GM23338 (cell line): ENCODE results near the gene PPP2CA.

Experiments used
- CREB1 ChIP-seq: fragments of 250-450 bp; sonication (Bioruptor Pico); IDR thresholded peaks from 2 replicates; pipeline ENCODE4 v1.5.0; 2020; ENCODE audit warnings: low read depth, mild to moderate bottlenecking, moderate library complexity
- EZH2 ChIP-seq: fragments of 200-600 bp; sonication (generic); IDR thresholded peaks from one replicate; pipeline ENCODE4 v1.8.0; 2017; ENCODE audit warnings: antibody characterized with exemption, mild to moderate bottlenecking, low read depth; ENCODE audit not compliant: unreplicated experiment
- EZH2phosphoT487 ChIP-seq: fragments of 200-600 bp; sonication (generic); IDR thresholded peaks from one replicate; pipeline ENCODE4 v1.8.1; 2018; ENCODE audit warnings: antibody characterized with exemption; ENCODE audit not compliant: unreplicated experiment
- JUNB ChIP-seq: IDR thresholded peaks from one replicate; pipeline ENCODE4 v1.6.1; 2016; ENCODE audit warnings: antibody characterized with exemption; ENCODE audit not compliant: unreplicated experiment
- POLR2AphosphoS5 ChIP-seq: IDR thresholded peaks from 2 replicates; pipeline ENCODE4 v1.6.1; 2016; ENCODE audit warnings: antibody characterized with exemption, low read depth
- STAT1 ChIP-seq: IDR thresholded peaks from one replicate; pipeline ENCODE4 v1.6.1; 2016; ENCODE audit warnings: antibody characterized with exemption; ENCODE audit not compliant: unreplicated experiment
- TF ChIP-seq, protein P1 (sequence below), 2 experiments: fragments of 200-600 bp in 1 of 2; sonication (generic) in 1 of 2; conservative IDR thresholded peaks; 2 replicates each; pipeline versions ENCODE4 v1.5.1 to v1.6.1; 2016 to 2017; ENCODE audit warnings: antibody characterized with exemption in 2 of 2, low read depth in 2 of 2, mild to moderate bottlenecking in 2 of 2, moderate library complexity in 1 of 2
- TF ChIP-seq, protein P2 (sequence below): IDR thresholded peaks from one replicate; pipeline ENCODE4 v1.6.1; 2018; ENCODE audit warnings: antibody characterized with exemption; ENCODE audit not compliant: unreplicated experiment
- TF ChIP-seq, protein P3 (sequence below): IDR thresholded peaks from 2 replicates; pipeline ENCODE4 v1.6.1; 2016; ENCODE audit warnings: antibody characterized with exemption

DNA sequence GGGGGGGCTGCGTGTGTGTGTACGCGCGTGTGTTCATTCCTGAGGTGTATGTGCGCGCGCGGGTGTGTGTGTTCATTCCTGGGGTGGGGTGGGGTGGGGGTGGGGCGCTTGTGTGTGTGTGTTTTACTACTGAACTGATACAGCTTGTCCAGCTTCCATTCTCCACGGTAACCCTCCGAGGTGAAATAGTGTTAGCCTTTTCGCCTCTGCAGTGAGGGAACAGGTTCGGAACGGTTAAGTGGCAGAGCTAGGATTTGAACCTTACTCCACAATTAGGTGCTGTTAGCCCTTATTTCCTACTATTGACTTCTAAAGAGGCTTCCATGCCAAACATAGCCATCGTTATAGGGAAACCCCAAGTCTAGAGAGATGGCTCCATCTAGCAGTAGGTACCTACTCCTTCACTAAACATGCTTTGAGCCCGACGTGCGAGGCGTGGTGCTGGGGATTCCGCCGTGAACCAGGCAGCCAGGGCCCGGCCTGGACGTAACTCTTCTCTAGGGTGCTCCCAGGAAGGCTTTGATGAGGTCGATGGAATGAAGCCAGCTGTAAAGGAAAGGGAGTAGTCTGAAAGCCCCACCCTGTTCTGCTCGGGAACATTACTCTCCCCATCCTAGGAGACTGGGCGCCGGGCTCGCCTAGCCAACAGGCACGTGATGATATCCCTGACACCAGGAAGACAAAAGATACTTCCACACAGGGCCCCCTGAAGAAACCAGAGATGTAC lies 48.3 kb downstream of the PPP2CA start:
- TF ChIP-seq, protein P1, sequence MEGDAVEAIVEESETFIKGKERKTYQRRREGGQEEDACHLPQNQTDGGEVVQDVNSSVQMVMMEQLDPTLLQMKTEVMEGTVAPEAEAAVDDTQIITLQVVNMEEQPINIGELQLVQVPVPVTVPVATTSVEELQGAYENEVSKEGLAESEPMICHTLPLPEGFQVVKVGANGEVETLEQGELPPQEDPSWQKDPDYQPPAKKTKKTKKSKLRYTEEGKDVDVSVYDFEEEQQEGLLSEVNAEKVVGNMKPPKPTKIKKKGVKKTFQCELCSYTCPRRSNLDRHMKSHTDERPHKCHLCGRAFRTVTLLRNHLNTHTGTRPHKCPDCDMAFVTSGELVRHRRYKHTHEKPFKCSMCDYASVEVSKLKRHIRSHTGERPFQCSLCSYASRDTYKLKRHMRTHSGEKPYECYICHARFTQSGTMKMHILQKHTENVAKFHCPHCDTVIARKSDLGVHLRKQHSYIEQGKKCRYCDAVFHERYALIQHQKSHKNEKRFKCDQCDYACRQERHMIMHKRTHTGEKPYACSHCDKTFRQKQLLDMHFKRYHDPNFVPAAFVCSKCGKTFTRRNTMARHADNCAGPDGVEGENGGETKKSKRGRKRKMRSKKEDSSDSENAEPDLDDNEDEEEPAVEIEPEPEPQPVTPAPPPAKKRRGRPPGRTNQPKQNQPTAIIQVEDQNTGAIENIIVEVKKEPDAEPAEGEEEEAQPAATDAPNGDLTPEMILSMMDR (conservative IDR thresholded peaks at IDR 0.05; ENCODE audit: low read depth in 2 of 2), result 0 out of 4 replicates have a peak, but pooled peaks of 1 of the 2 experiments have one; percentile 4
- TF ChIP-seq EZH2, result no peak
- TF ChIP-seq EZH2phosphoT487, result no peak
- TF ChIP-seq, protein P2, sequence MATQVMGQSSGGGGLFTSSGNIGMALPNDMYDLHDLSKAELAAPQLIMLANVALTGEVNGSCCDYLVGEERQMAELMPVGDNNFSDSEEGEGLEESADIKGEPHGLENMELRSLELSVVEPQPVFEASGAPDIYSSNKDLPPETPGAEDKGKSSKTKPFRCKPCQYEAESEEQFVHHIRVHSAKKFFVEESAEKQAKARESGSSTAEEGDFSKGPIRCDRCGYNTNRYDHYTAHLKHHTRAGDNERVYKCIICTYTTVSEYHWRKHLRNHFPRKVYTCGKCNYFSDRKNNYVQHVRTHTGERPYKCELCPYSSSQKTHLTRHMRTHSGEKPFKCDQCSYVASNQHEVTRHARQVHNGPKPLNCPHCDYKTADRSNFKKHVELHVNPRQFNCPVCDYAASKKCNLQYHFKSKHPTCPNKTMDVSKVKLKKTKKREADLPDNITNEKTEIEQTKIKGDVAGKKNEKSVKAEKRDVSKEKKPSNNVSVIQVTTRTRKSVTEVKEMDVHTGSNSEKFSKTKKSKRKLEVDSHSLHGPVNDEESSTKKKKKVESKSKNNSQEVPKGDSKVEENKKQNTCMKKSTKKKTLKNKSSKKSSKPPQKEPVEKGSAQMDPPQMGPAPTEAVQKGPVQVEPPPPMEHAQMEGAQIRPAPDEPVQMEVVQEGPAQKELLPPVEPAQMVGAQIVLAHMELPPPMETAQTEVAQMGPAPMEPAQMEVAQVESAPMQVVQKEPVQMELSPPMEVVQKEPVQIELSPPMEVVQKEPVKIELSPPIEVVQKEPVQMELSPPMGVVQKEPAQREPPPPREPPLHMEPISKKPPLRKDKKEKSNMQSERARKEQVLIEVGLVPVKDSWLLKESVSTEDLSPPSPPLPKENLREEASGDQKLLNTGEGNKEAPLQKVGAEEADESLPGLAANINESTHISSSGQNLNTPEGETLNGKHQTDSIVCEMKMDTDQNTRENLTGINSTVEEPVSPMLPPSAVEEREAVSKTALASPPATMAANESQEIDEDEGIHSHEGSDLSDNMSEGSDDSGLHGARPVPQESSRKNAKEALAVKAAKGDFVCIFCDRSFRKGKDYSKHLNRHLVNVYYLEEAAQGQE, result no peak
- TF ChIP-seq POLR2AphosphoS5, result no peak
- no peak for TF ChIP-seq JUNB
- no peak for TF ChIP-seq CREB1 (CRISPR knock-in tag)
- TF ChIP-seq, protein P3, sequence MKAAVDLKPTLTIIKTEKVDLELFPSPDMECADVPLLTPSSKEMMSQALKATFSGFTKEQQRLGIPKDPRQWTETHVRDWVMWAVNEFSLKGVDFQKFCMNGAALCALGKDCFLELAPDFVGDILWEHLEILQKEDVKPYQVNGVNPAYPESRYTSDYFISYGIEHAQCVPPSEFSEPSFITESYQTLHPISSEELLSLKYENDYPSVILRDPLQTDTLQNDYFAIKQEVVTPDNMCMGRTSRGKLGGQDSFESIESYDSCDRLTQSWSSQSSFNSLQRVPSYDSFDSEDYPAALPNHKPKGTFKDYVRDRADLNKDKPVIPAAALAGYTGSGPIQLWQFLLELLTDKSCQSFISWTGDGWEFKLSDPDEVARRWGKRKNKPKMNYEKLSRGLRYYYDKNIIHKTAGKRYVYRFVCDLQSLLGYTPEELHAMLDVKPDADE, result no peak
- TF ChIP-seq STAT1, result no peak
